IMR-90 (cell line): ENCODE results near the gene CTDSP1. TPM values are rescaled to one million over a fixed set of nuclear protein-coding genes. Genes with fewer than 3 reads are reported as not detected.

Experiments
- ATAC-seq: fragments of 200-7000 bp; cut with Tn5 transposase; 2 replicates; pipeline ENCODE4 v1.9.1; 2020; ENCODE audit warnings: low read depth, mild to moderate bottlenecking, moderate library complexity
- BruUV-seq: library from RNA; stranded (reverse); fragments of 400-500 nt; replicated peaks from 2 replicates; lab custom pipeline; 2021; lab: Mats Ljungman, UMichigan
- CTCF ChIA-PET: fragments of 300-600 bp; formaldehyde crosslinking; extraction: SDS; loops from one replicate; lab custom pipeline; 2021; ENCODE audit warnings: antibody characterized with exemption; lab: Yijun Ruan, JAX
- POLR2A ChIA-PET: fragments of 300-600 bp; sonication (Branson Sonifier 250); formaldehyde crosslinking; loops from one replicate; lab custom pipeline; 2022; ENCODE audit warnings: antibody characterized with exemption; ENCODE audit not compliant: unreplicated experiment; lab: Charles Lee
- DNase-seq: peaks from one replicate; pipeline ENCODE4 v3.0.0; 2013
- H2AFZ ChIP-seq: replicated peaks from 2 replicates; pipeline ENCODE3; 2013; ENCODE audit warnings: low read length, mild to moderate bottlenecking; ENCODE audit not compliant: poor library complexity
- H2AK5ac ChIP-seq: 2 replicates; pipeline ENCODE4 v1.6.1; 2013; ENCODE audit warnings: low read depth, low read length, inconsistent platforms
- H2AK9ac ChIP-seq: replicated peaks from 2 replicates; pipeline ENCODE3; 2013; ENCODE audit warnings: mild to moderate bottlenecking, low read depth, low read length, moderate library complexity; ENCODE audit not compliant: poor library complexity
- H2BK120ac ChIP-seq: 2 replicates; pipeline ENCODE4 v1.6.1; 2013; ENCODE audit warnings: low read depth, low read length, inconsistent platforms
- H2BK15ac ChIP-seq: 3 replicates; pipeline ENCODE4 v1.6.1; 2013; ENCODE audit warnings: low read depth, low read length, inconsistent platforms
- H2BK20ac ChIP-seq: 2 replicates; pipeline ENCODE4 v1.6.1; 2013; ENCODE audit warnings: low read depth, mild to moderate bottlenecking, inconsistent platforms, low read length, moderate library complexity
- H2BK5ac ChIP-seq: 2 replicates; pipeline ENCODE4 v1.6.1; 2013; ENCODE audit warnings: mild to moderate bottlenecking, low read depth, low read length, inconsistent platforms; ENCODE audit not compliant: poor library complexity, severe bottlenecking
- H3K14ac ChIP-seq: replicated peaks from 2 replicates; pipeline ENCODE4 v1.6.1; 2013; ENCODE audit warnings: low read depth, low read length, inconsistent platforms
- H3K18ac ChIP-seq: 2 replicates; pipeline ENCODE4 v1.6.1; 2013; ENCODE audit warnings: low read depth, low read length, control low read depth
- H3K23ac ChIP-seq: 2 replicates; pipeline ENCODE4 v1.6.1; 2013; ENCODE audit warnings: low read depth, low read length, inconsistent platforms
- H3K27ac ChIP-seq: 2 replicates; pipeline ENCODE4 v1.5.1; 2013; ENCODE audit warnings: mild to moderate bottlenecking, control low read depth, low read length; ENCODE audit not compliant: insufficient read depth
- H3K27me3 ChIP-seq: 2 replicates; pipeline ENCODE4 v1.6.1; 2013; ENCODE audit warnings: low read length; ENCODE audit not compliant: control insufficient read depth, insufficient read depth
- H3K36me3 ChIP-seq: 2 replicates; pipeline ENCODE4 v1.6.1; 2013; ENCODE audit warnings: low read length, mixed read lengths; ENCODE audit not compliant: control insufficient read depth, insufficient read depth
- H3K4ac ChIP-seq: 2 replicates; pipeline ENCODE4 v1.6.1; 2013; ENCODE audit warnings: low read depth, low read length, inconsistent platforms
- H3K4me1 ChIP-seq: 2 replicates; pipeline ENCODE4 v1.6.1; 2013; ENCODE audit warnings: low read length, mixed read lengths; ENCODE audit not compliant: control insufficient read depth, insufficient read depth
- H3K4me2 ChIP-seq: 2 replicates; pipeline ENCODE4 v1.6.1; 2013; ENCODE audit warnings: low read depth, mild to moderate bottlenecking, control low read depth, low read length, moderate library complexity
- H3K4me3 ChIP-seq: 2 replicates; pipeline ENCODE4 v1.5.1; 2013; ENCODE audit warnings: low read depth, mild to moderate bottlenecking, control low read depth, low read length, moderate library complexity; ENCODE audit not compliant: insufficient read depth
- H3K56ac ChIP-seq: 2 replicates; pipeline ENCODE4 v1.6.1; 2013; ENCODE audit warnings: low read length, inconsistent platforms; ENCODE audit not compliant: insufficient read depth; ENCODE audit errors: extremely low read depth
- H3K79me1 ChIP-seq, 2 experiments: 2 replicates each; pipeline ENCODE4 v1.6.1; 2013; ENCODE audit warnings: low read length in 2 of 2, inconsistent platforms in 1 of 2, low read depth in 1 of 2
- H3K9ac ChIP-seq: 2 replicates; pipeline ENCODE4 v1.6.1; 2013; ENCODE audit warnings: low read depth, low read length, control low read depth
- H3K9me1 ChIP-seq: 2 replicates; pipeline ENCODE4 v1.6.1; 2013; ENCODE audit warnings: low read length, inconsistent platforms; ENCODE audit not compliant: insufficient read depth
- H3K9me3 ChIP-seq: 2 replicates; pipeline ENCODE4 v1.6.1; 2013; ENCODE audit warnings: low read length; ENCODE audit not compliant: control insufficient read depth, insufficient read depth
- H4K20me1 ChIP-seq: 2 replicates; pipeline ENCODE4 v1.6.1; 2013; ENCODE audit warnings: low read length, inconsistent platforms; ENCODE audit not compliant: insufficient read depth
- H4K5ac ChIP-seq: 2 replicates; pipeline ENCODE4 v1.6.1; 2013; ENCODE audit warnings: mild to moderate bottlenecking, low read depth, low read length, control low read depth
- H4K8ac ChIP-seq, 2 experiments: 2 replicates each; pipeline ENCODE4 v1.6.1; 2013; ENCODE audit warnings: low read depth in 2 of 2, low read length in 2 of 2, control low read depth in 1 of 2, inconsistent platforms in 1 of 2
- H4K91ac ChIP-seq: 2 replicates; pipeline ENCODE4 v1.6.1; 2013; ENCODE audit warnings: low read depth, low read length, inconsistent platforms; ENCODE audit not compliant: insufficient read depth
- CEBPB ChIP-seq: IDR thresholded peaks from 2 replicates; pipeline ENCODE4 v1.6.1; 2012; ENCODE audit warnings: low read depth, low read length, improper control_type of control experiment
- RAD21 ChIP-seq: IDR thresholded peaks from 2 replicates; pipeline ENCODE4 v1.6.1; 2012; ENCODE audit warnings: low read length, improper control_type of control experiment
- WGBS, 2 experiments: methylation state at CpG; one replicate each; pipeline versions ENCODE4 v1.1.5 to v1.1.7; 2013; ENCODE audit warnings: missing lambda C conversion rate in 2 of 2; ENCODE audit not compliant: insufficient read length in 1 of 2; ENCODE audit errors: extremely low coverage in 2 of 2; 5-methylcytosine and 5-hydroxymethylcytosine counted together
- dilution Hi-C: fragments of 300-500 bp; cut with HindIII; formaldehyde crosslinking; loops from one replicate; pipeline ENCODE4 v1.14.3; 2018; ENCODE audit warnings: low sequenced_read_pairs; ENCODE audit not compliant: unreplicated experiment
- in situ Hi-C: fragments of 300-500 bp; cut with MboI; formaldehyde crosslinking; loops from 3 replicates; pipeline ENCODE4 v1.14.3; 2019; ENCODE audit warnings: low sequenced_read_pairs, inconsistent platforms, mixed read lengths
- intact Hi-C: fragments of 100-400 bp; cut with micrococcal nuclease; formaldehyde crosslinking; loops from 2 replicates; pipeline ENCODE4 v1.10.0; 2022
- polyA plus RNA-seq, 3 experiments: library from polyadenylated mRNA; depleted of rRNA; stranded (reverse); fragments of >200 nt; gene quantifications; 2 replicates each; pipeline ENCODE4 v1.2.3, GENCODE V29; 2012; ENCODE audit warnings: low replicate concordance in 1 of 3
- total RNA-seq: library from RNA; depleted of rRNA; stranded (reverse); fragments of >200 nt; gene quantifications from 2 replicates; pipeline ENCODE4 v1.2.3, GENCODE V29; 2012

CTDSP1 gene
- total and polyA plus RNA-seq, 2 of the 4 experiments (the other 2 are of a cell fraction) = 19.7 to 64.3 TPM

GRCh38 chr2:218374795-218375194, 24.9 kb upstream of the CTDSP1 start:
- Histone ChIP-seq H3K9ac (no peak overlapping the region), H3K4me1 (peaks cover 5% of the 10 kb centered on the region), H3K4me3 (no peak overlapping the region), H2BK20ac (no peak overlapping the region), H4K20me1 (no peaks in the 10 kb centered on the region), H3K27ac (no peak overlapping the region), H2BK5ac (no peak overlapping the region), H4K8ac (no peak overlapping the region), H3K79me1 (no peaks in the 10 kb centered on the region), H3K4me2 (no peak overlapping the region), H3K18ac (no peak overlapping the region), H2BK120ac (no peak overlapping the region), H3K9me1 (no peaks in the 10 kb centered on the region), H3K9me3 (no peaks in the 10 kb centered on the region), H3K14ac (no peak overlapping the region), H4K91ac (no peak overlapping the region), H2AK5ac (no peak overlapping the region), H3K27me3 (peaks cover 11% of the 10 kb centered on the region), H4K5ac (no peak overlapping the region), H2AK9ac (no peak overlapping the region), H2AFZ (no peak overlapping the region), H3K23ac (no peak overlapping the region), H3K36me3 (no peaks in the 10 kb centered on the region), H3K56ac (no peak overlapping the region), H2BK15ac (no peak overlapping the region), H3K4ac (no peak overlapping the region)
- DNase-seq (no peak), ATAC-seq (no peak)
- BruUV-seq = no TSS peak
- in situ Hi-C loops (no loop called here), dilution Hi-C loops (no loop called here), intact Hi-C loops (no loop called here)
- 60% methylated on average over 1 of the region's 4 CpGs; no CpG with 5 or more reads in 1 of the 2 experiments for WGBS, 2 experiments
- POLR2A ChIA-PET = no interaction called here
- CTCF ChIA-PET = no interaction called here
- TF ChIP-seq CEBPB (0 out of 2 replicates have a peak, but pooled peaks have one; percentile 20), RAD21 (no peak)
